Lung (tissue), 12 donors: ENCODE measurements around the gene ZNF747. TPM values are rescaled to one million over a fixed set of nuclear protein-coding genes. Genes with fewer than 3 reads are reported as not detected.

Experiments used
- ATAC-seq: fragments of 200-7000 bp; cut with Tn5 transposase; one replicate; pipeline ENCODE4 v1.9.1; 2020; ENCODE audit warnings: moderate number of reproducible peaks; ENCODE audit not compliant: insufficient read depth, low FRiP score
- DNase-seq, 3 donors: peaks; one replicate each; pipeline ENCODE4 v3.0.0-alpha.2; 2013 to 2017
- H3K27ac ChIP-seq, 2 donors: one replicate each; pipeline ENCODE4 v1.5.1; 2013; ENCODE audit warnings: mild to moderate bottlenecking in 2 of 2, moderate library complexity in 2 of 2, control low read depth in 1 of 2, inconsistent platforms in 1 of 2, low read depth in 1 of 2, low read length in 1 of 2
- H3K27me3 ChIP-seq, 3 donors: one replicate each; pipeline ENCODE4 v1.5.1; 2013; ENCODE audit warnings: low read length in 2 of 3; ENCODE audit not compliant: control insufficient read depth in 3 of 3, insufficient read depth in 3 of 3
- H3K36me3 ChIP-seq, 4 donors: one replicate each; pipeline ENCODE4 v1.5.1; 2013; ENCODE audit warnings: low read length in 4 of 4, mild to moderate bottlenecking in 1 of 4, moderate library complexity in 1 of 4; ENCODE audit not compliant: control insufficient read depth in 4 of 4, insufficient read depth in 4 of 4
- H3K4me1 ChIP-seq, 5 donors: one replicate each; pipeline ENCODE4 v1.5.1; 2013; ENCODE audit warnings: low read length in 5 of 5, mild to moderate bottlenecking in 2 of 5, moderate library complexity in 1 of 5; ENCODE audit not compliant: control insufficient read depth in 5 of 5, insufficient read depth in 5 of 5
- H3K4me3 ChIP-seq: one replicate; pipeline ENCODE4 v1.5.1; 2013; ENCODE audit warnings: mild to moderate bottlenecking, control low read depth, moderate library complexity
- H3K9ac ChIP-seq, 2 donors: one replicate each; pipeline ENCODE4 v1.5.1; 2013; ENCODE audit warnings: low read length in 2 of 2, control low read depth in 1 of 2; ENCODE audit not compliant: insufficient read depth in 1 of 2
- H3K9me3 ChIP-seq, 4 donors: one replicate each; pipeline ENCODE4 v1.5.1; 2013; ENCODE audit warnings: low read length in 3 of 4, mild to moderate bottlenecking in 1 of 4, moderate library complexity in 1 of 4; ENCODE audit not compliant: control insufficient read depth in 4 of 4, insufficient read depth in 3 of 4
- CTCF ChIP-seq: IDR thresholded peaks from 2 replicates; pipeline ENCODE4 v1.5.1; 2012; ENCODE audit warnings: mild to moderate bottlenecking; ENCODE audit errors: control extremely low read depth, extremely low read depth
- WGBS, 2 donors: extraction: QIAGEN DNeasy Blood & Tissue Kit; methylation state at CpG; one replicate each; pipeline ENCODE4 v1.1.7; 2013; 5-methylcytosine and 5-hydroxymethylcytosine counted together
- polyA plus RNA-seq, 2 donors: library from polyadenylated mRNA; stranded (reverse); fragments of 200-250 nt; gene quantifications; one replicate each; pipeline ENCODE4 v1.2.1, GENCODE V29; 2013
- total RNA-seq, 2 donors: library from RNA; depleted of rRNA in 1 of 2; stranded (reverse); fragments of >200 nt in 1 of 2; gene quantifications; one replicate each; pipeline ENCODE4 v1.2.1, GENCODE V29; 2014 to 2021
- donor health status: control.
- donor health status: control.
- donor health status: Bipolar disorder and iron deficiency.
- donor health status: healthy.
- donor health status: DM: yes; HTN: yes; CAD: no.

The ZNF747 gene
- total and polyA plus RNA-seq, 4 donors, result 7.1 to 11.7 (median 9.2) TPM

- Histone ChIP-seq H3K4me1 (peaks cover 0 to 9% (median 4%) of the 10 kb centered on the region in 5 donors), H3K9me3 (no peaks in the 10 kb centered on the region), H3K36me3 (no peaks in the 10 kb centered on the region), H3K27me3 (no peaks in the 10 kb centered on the region), H3K27ac (peak overlapping the region in 1 of 2 donors; percentile 88), H3K4me3 (no peak overlapping the region), H3K9ac (no peak overlapping the region)
- 81 to 84% methylated on average over 8 of the region's 8 CpGs for WGBS, 2 donors
- DNase-seq (no peak), ATAC-seq (no peak)
- no peak for TF ChIP-seq CTCF
These were observed 14.0 kb upstream of the ZNF747 start for GRCh38 chr16:30548416-30549253.

- H3K27ac ChIP-seq, result no peak overlapping the region
- no peak for TF ChIP-seq CTCF
- no peak for ATAC-seq
- no peak overlapping the region for H3K4me3 ChIP-seq
- no peak for DNase-seq
- no peaks in the 10 kb centered on the region for H3K36me3 ChIP-seq
- H3K27me3 ChIP-seq, result no peaks in the 10 kb centered on the region
- 60 to 78% methylated on average over 8 of the region's 8 CpGs for WGBS, 2 donors
- H3K9ac ChIP-seq, result no peak overlapping the region
- H3K4me1 ChIP-seq, result peaks cover 2 to 16% (median 3%) of the 10 kb centered on the region in 5 donors
- no peaks in the 10 kb centered on the region for H3K9me3 ChIP-seq
These were observed 11.5 kb upstream of the ZNF747 start for GRCh38 chr16:30546115-30546514.

GRCh38 chr16:30543067-30543466 is 8.4 kb upstream of the ZNF747 start:
- Histone ChIP-seq H3K27ac (no peak overlapping the region), H3K4me3 (no peak overlapping the region), H3K9me3 (no peaks in the 10 kb centered on the region), H3K36me3 (no peaks in the 10 kb centered on the region), H3K27me3 (no peaks in the 10 kb centered on the region), H3K9ac (no peak overlapping the region), H3K4me1 (peaks cover 2 to 13% (median 3%) of the 10 kb centered on the region in 5 donors)
- ATAC-seq, result no peak
- TF ChIP-seq CTCF, result no peak
- no peak for DNase-seq
- WGBS, 2 donors, result 79 to 88% methylated on average over 5 of the region's 5 CpGs
